Central memory CD4-positive, alpha-beta T cell (primary cell): Measurements from ENCODE around the gene ADGRF5.

ENCODE experiments used
- DNase-seq: peaks from one replicate; pipeline ENCODE4 v3.0.0; 2022
- total RNA-seq, 3 experiments: gene quantifications; one replicate each; lab custom pipeline; 2026; lab: John Stamatoyannopoulos, UW

ADGRF5 gene, protein sequence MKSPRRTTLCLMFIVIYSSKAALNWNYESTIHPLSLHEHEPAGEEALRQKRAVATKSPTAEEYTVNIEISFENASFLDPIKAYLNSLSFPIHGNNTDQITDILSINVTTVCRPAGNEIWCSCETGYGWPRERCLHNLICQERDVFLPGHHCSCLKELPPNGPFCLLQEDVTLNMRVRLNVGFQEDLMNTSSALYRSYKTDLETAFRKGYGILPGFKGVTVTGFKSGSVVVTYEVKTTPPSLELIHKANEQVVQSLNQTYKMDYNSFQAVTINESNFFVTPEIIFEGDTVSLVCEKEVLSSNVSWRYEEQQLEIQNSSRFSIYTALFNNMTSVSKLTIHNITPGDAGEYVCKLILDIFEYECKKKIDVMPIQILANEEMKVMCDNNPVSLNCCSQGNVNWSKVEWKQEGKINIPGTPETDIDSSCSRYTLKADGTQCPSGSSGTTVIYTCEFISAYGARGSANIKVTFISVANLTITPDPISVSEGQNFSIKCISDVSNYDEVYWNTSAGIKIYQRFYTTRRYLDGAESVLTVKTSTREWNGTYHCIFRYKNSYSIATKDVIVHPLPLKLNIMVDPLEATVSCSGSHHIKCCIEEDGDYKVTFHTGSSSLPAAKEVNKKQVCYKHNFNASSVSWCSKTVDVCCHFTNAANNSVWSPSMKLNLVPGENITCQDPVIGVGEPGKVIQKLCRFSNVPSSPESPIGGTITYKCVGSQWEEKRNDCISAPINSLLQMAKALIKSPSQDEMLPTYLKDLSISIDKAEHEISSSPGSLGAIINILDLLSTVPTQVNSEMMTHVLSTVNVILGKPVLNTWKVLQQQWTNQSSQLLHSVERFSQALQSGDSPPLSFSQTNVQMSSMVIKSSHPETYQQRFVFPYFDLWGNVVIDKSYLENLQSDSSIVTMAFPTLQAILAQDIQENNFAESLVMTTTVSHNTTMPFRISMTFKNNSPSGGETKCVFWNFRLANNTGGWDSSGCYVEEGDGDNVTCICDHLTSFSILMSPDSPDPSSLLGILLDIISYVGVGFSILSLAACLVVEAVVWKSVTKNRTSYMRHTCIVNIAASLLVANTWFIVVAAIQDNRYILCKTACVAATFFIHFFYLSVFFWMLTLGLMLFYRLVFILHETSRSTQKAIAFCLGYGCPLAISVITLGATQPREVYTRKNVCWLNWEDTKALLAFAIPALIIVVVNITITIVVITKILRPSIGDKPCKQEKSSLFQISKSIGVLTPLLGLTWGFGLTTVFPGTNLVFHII (N-terminal part only)
- 0 reads per million in 3 experiments for total RNA-seq

DNA sequence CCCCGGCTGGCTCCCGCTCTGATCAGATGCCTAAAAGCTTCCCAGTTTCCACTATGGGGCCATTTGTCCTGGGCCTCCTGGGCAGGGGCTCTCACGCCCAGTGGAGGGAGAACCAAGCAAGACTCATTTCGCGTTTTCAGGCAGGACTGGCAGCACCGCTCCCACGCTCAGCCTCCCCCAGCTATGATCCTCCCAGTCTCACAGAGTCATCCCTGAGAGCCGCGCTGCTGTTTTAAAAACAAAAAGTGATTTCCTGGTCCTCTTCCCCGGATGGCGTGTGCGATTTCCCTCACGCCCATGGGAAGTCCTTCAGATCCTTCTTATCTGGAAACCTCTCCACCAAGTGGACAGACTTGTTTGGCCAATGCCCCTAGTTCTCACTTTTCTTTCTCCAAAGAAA, at the start of gene ADGRF5:
ADGRF5 (minus strand) TSS at position 208 of the 400 bp plus-strand sequence. CDS start 15,176 bp downstream, outside the sequence.
- DNase-seq: no peak

DNA sequence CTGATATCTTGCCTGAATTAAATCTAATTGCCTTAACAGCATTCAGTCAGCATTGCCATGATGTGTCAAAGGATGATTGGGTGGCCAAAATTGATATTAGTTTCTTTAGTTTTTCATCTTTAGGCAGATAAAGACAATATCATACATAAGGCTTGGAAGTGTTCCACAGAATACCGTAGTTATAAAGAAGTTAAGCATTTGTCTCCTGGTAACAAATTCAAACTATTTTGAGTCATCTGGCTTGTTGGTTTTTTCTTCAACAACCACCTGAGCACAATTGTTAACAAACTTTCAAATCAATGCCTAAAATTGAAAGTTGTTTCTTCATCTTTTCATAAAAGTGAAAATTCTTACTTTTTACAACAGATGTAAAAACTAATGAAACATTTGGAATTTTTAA, 47.5 kb upstream of the ADGRF5 start:
- no peak for DNase-seq

DNA sequence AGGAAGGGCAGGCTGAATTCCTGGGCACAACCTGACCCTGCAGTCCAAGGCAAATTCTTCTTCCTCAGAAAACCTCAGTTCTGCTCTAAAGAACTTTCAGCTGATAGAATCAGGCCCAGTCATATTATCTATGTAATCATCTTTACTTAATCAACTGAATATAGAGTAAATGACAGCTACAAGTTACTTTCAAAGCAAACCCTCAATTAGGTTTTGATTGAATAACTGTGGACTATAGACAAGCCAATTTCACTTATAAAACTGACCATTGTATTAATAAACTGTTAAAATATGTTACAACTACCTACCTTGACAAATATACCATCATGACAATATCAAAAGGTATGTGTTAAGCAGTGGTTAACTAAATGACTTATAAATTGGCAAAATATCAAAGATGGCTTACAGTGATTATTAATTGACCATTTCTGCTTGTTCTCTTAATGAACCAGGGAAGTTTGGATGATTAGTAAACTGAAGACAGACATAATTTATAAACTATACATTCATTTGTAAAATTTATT, 46.1 kb upstream of the ADGRF5 start:
- no peak for DNase-seq

DNA sequence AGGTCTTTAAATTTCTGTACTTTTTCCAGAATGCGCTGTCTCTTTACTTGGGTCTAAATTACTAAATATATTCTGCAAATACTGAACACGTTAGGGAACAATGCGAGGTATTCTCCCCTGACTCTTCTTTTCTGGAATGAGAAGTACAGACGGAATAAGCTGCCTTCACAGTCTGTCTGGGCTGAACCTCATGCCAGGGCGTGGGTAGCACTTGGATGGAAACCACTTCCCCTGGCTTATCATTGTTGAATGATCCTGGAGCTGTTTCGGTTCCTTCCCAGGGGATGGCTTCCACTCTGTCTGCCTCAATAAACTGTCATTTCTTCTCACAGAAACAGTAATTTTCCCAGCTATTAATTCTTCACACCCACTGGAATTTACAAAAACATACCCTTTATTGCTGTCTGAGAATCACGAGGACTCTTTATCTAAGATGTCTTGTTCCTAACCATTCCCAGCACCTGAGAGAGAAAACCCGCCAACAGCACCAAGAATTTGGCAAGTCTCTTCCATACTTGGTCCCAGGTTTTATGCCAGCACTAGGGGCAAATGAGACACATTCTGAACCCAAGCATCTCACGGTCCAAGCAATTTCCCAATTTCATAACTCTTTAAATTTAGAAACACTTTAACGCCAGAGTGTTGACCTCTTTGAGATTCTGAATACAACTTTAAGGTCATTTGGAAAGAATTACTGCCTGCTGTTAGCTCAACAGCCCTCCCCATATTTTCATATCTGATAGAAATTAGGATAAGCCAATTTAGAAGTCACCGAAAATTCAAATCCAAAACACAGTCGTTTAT, 43.2 kb upstream of the ADGRF5 start:
- no peak for DNase-seq

DNA sequence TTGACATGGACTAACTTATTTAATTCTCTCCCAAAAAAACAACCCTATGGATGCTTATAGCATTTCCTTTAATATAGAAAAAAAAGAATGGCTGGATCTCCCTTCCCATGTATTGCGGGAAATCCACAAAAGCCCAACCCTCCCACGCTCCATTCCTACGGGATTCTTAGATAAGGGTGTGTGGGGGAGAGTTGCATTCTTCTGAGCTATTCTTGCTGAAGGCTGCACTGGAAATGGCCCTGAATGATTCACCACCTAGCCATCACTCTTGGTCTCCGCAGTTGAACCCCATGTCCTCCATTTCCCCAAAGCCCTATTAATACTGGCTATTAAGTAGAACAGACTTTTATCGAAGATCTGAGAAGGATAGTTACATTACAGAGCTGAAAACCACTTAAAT, 41.9 kb upstream of the ADGRF5 start:
- DNase-seq: no peak

DNA sequence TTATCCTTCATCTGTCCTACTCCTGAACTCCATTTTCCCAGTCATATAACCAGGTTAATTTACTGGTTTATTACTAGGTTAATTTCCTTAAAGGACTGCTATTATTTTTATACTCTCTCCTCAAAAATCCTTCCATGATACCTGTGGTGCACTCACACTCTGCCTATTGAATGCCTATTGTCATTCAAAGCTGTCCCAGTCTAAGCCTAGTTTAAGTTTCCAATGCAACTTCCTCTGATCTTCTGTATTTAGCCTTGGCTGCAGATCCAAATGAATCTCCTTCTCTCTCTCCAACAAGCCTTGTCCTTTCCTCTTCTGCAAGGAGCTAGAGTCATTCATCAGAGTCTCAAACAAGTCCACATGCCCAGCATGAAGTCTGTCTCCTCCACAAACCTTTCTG, 41.3 kb upstream of the ADGRF5 start:
- no peak for DNase-seq

DNA sequence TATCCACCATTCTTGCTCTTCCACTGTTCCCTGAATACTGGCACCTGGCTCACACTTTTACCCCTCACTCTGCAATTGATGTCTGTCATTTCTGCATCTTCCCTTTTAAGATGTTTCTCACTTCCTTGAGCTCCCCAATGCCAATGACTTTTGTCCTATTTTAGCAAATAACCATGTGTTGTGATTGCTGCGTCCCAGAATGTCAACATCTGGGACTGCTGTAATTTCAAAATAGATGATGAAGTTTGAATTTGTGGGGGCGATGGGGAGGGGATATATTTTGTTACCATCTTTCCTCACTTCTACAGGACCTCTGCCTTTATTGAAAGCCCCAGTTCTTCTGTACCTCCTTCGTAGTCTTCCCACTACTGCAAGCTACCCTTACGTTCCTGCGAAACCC, 40.0 kb upstream of the ADGRF5 start:
- no peak for DNase-seq

DNA sequence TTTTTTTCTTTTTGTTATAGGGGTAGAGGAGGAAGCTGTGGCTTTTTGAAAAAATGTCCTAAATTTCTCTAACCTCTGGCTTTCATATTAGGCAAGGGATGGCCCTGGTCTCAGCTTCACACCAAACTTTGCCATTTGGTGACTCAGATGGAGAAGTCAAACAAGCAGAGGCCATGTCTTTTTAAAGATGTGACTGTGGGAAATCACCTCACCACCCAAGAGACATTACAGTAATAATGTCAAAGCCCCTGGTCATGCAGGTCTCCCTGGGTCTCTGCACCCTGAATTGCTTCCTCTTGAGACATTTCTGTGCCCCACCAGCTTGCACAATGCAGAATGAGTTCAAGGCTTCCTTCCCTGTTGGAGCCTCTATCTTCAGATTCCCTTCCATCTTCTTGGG, 39.5 kb upstream of the ADGRF5 start:
- DNase-seq: no peak

DNA sequence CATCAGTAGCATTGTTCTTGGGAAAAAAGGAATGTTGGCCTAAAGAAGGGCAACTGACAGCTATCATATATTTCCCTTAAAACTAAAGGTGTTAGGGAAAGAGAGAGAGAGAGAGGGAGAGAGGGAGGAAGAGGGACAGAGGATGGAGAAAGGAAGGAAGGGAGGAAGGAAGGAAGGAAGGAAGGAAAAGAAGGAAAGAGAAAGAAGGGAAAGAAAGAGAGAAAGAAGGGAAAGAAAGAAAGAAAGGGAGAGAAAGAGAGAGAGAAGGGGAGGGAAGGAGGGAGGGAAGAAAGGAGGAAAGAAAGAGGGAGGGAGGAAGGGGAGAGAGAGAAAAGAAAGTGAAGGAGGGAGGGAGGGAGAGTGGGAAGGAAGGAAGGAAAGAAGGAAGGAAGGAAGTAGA, 37.7 kb upstream of the ADGRF5 start:
- DNase-seq: no peak

DNA sequence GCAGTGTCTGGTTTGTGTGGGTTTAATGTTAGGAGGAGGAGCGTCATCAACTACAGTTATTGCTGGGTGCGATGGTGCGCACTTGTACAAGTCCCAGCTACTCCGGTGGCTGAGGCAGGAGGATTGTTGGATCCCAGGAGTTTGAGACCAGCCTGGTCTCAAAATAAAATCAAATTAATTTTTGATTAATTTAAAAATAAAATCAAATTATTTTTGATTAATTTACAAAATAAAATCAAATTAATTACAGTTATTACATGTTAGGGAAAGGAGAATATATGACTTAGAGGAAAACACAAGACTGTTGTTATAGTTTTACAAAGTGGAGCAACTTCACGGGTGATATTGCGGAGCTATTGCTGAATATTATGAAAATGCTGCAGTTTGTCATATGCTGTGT, 34.7 kb upstream of the ADGRF5 start:
- DNase-seq: no peak

DNA sequence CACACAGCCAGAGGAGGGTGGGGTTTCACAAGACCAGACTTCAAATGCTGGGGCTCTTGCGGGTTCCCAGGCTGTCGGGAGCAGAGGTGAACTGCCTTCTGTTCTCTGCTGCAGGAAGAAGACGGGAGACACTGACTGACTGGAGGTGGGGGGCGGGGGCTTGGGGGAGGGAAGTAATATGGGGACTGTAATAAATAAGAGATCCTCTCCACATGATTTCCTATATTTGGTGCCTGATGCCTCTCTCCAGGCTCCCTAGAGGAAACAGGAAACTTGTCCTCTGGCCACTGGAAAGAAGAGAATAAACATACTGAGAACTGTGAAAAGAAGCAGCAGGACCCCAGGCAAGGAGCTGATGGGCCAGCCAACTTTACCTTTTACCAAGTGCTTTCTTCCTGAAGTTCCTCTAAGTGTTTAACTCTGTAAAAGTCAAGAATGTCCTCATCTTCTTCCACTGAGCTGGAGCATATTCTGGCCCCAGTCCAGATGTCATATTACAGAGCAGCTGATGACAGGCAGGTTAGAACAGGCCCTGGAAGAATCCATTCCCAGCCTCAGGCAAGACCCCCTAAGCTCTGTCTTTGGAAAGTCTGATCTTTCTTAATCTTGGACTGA, 33.2 kb upstream of the ADGRF5 start:
- no peak for DNase-seq

DNA sequence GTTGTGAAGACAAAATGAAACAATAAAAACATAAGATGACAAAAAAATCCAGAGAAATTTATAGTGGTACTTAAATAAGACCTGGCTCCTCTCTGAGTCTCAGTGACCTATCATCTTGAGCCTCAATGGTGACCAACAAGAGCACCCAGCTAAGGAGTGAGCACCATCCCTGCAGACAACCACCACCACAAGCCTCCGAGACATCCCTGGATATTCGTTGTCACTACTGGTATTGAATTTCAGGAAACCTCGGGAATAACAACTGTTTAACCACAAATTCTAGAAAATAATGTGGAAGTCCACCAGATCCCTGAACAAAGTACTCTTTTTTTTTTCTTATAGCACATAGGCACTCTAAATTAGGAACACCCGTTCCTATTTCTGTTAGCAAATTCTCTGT, 32.2 kb upstream of the ADGRF5 start:
- no peak for DNase-seq

DNA sequence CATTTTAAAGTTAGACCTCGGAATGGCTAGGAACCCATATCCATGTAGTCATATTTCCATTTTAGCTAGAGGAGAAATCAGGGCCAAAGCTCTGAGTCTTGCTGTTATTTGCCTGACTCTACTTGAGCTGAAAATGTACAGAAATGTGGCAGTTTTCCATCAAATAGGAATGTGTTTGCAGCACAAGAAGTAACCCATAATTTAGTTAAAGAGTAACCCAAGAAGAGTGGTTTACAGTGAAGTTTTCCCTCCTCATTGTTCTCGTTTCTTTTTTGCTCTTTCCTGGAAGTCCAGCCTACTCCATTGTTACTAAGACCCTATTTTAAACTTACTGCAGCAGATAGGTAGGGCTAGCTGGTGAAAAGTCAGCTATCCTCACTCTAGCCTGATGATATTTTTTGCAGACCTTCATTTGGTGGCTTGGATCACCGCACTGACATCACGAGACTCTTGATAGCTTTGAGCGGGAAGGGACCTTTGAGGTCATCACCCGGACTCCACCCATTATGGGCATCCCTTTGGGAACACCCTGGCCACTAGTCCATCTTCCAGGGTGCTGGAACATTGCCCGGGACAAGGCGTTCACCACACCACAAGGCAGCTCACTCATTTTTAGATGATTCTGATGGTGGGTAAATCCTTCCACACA, 28.0 kb upstream of the ADGRF5 start:
- DNase-seq: no peak

DNA sequence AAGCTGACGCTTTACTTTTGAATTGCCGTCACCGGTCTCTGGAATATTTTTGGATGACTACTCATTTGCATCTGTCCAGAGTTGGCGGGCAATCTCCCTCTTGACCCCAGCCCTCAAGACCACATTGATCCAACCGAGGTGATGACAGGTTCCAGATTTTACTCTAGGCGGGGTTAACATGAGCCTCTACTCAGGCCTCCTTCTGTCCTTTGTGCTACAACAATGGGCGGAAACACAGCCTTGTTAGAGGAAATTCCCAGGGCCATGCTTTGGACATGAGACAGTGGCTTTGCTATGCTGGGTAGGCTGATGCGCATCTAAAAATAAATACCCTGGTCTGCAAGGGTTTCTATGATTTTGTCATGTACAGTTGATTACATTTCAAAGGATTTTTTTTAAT, 27.0 kb upstream of the ADGRF5 start:
- no peak for DNase-seq

DNA sequence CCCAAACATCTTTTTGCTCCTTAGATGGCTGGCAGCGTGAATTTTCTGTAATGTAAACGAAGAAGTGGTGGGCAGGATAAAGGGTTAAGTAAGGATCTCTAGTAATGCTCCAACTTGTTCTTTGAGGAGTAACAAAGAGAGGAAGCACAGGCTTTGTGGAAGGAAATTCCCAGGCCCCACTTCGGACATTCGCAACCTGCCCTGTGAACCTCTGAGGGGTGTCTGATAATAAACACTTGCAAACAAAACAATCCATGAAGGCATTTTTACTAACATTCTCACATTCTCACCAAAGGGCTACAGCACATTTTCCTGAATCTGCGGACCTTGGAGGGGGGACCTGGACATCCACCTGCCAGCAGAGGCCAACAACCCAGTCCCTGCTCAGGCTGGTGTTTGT, 25.8 kb upstream of the ADGRF5 start:
- DNase-seq: no peak

DNA sequence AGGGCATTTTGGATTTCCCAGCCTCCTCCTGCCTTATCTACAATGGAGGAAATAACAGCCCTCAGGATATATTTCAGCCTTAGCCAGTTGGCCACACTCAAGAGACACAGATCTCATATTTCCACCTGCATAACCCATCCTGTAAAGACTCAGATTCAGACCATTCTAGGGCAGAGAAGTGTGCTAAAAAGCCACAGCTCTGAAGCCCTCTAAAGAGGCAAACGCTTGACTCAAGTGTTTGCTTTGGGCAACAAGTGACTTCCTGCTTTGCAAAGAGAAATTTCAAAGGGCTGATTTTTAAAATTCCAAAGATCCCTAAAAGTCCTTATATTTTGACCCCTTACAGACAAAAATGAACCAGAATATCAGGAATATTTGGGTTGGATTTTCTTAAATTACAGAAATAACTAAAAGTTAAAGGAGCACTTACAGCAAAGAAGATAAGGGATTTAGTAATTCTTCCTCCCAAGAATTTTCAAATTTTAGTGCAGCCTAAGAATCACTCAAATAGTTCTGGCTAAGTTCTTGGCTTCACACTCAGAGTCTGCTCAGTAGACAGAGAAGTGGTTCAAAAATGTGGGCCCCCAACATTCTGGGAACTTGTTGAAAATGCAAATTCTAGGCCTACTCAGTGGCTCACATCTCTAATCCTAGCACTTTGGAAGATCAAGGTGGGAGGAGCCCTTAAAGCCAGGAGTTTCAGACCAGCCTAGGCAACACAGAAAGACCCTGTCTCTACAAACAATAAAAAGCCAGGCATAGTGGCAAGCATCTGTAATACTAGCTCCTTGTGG, 18.9 kb upstream of the ADGRF5 start:
- DNase-seq: no peak

DNA sequence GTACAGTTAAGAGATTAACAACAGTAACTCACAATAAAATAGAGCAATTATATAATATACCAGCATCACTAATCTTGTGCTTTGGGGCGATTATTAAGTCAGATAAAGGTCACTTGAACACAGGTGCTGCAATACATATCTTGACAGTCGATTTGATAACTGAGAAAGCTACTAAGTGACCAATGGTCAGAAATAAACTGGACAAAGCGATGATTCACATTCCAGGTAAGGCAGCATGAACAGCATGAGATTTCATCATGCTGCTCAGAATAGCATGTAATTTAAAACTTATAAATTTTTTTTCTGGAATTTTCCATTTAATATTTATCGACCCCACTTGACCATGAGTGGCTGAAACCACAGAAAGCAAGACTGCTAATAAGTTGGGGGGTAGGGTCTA, 15.9 kb upstream of the ADGRF5 start:
- no peak for DNase-seq

DNA sequence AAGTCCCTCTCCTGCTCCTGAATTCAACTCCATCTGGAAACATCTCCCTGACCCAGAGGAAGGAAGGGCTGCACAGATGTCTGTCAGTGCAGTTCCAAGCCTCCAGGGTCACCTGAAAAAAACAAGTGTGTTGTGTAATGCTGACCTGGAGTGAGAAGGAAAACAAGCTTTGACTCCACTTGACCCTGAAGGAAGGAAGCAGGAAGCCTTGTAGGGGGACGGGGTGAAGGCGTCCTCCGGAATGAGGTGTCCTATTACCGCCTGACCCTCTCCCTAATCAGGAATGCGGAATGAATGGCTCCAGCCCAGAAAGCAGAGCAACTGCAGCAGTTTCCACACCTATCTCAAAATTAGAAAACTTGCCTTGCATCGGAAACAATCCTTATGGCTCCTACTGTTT, 13.9 kb upstream of the ADGRF5 start:
- no peak for DNase-seq

DNA sequence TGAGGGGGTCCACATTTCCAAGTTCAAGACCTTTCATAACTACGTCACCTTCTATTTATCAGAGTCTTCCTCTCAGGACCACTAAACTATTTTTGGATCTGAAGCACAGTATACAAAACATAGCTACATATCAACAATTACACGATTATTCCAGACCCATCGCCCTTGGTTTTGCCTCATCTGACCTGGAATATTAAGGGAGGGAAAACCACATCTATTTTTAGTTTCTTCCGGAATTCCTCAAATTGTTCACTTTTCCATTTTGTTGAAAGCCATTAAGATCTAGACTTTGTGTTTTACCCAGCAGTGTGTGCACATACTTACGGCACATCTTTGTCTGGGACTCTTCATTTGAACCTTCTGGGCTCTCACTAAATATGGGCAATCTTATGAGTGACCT, 12.0 kb upstream of the ADGRF5 start:
- no peak for DNase-seq
